Calu3 (cell line): ENCODE data around the gene GRPEL2. TPM values are rescaled to one million over a fixed set of nuclear protein-coding genes. Genes with fewer than 3 reads are reported as not detected.
"Not testable (repeated sequence)": the region's sequence is repeated elsewhere in the genome, so short reads cannot be mapped to it uniquely, and the experiment has no call there.

Experiments
- BruUV-seq: library from RNA; stranded (reverse); fragments of 400-500 nt; replicated peaks from 2 replicates; lab custom pipeline; 2021; lab: Mats Ljungman, UMichigan
- CTCF ChIA-PET: fragments of 300-600 bp; sonication (Branson Sonifier 250); formaldehyde crosslinking; loops from one replicate; lab custom pipeline; 2022; ENCODE audit warnings: antibody characterized with exemption; lab: Charles Lee
- DNase-seq: peaks from one replicate; pipeline ENCODE4 v3.0.0; 2022
- H3K27ac Mint-ChIP-seq: one replicate; pipeline ENCODE4 v1.8.0; 2022; ENCODE audit warnings: mixed read lengths; ENCODE audit not compliant: unreplicated experiment
- H3K27me3 Mint-ChIP-seq: one replicate; pipeline ENCODE4 v1.8.0; 2022; ENCODE audit warnings: mixed read lengths; ENCODE audit not compliant: unreplicated experiment
- H3K36me3 Mint-ChIP-seq: one replicate; pipeline ENCODE4 v1.8.0; 2022; ENCODE audit warnings: mild to moderate bottlenecking, moderate library complexity, mixed read lengths; ENCODE audit not compliant: insufficient read depth, unreplicated experiment
- H3K4me1 Mint-ChIP-seq: one replicate; pipeline ENCODE4 v1.8.0; 2022; ENCODE audit warnings: mild to moderate bottlenecking, low read depth, mixed read lengths; ENCODE audit not compliant: unreplicated experiment
- H3K4me3 Mint-ChIP-seq: one replicate; pipeline ENCODE4 v1.8.0; 2022; ENCODE audit warnings: mild to moderate bottlenecking, low read depth, moderate library complexity, mixed read lengths; ENCODE audit not compliant: unreplicated experiment
- H3K9me3 Mint-ChIP-seq: one replicate; pipeline ENCODE4 v1.8.0; 2022; ENCODE audit warnings: low read depth, mixed read lengths; ENCODE audit not compliant: unreplicated experiment
- intact Hi-C: fragments of 100-400 bp; cut with micrococcal nuclease; formaldehyde crosslinking; loops from one replicate; pipeline ENCODE4 v1.10.0; 2022; ENCODE audit not compliant: unreplicated experiment
- total RNA-seq: library from RNA; stranded (reverse); gene quantifications from 2 replicates; pipeline ENCODE4 v1.2.3, GENCODE V29; 2022
- TF ChIP-seq, protein P1 (sequence below): fragments of 200-600 bp; IDR thresholded peaks from one replicate; pipeline ENCODE4 v1.8.0; 2022; ENCODE audit warnings: antibody characterized with exemption; ENCODE audit not compliant: unreplicated experiment

The GRPEL2 gene
- total RNA-seq, 1 experiment from 2014 or later = 28.2 TPM

DNA sequence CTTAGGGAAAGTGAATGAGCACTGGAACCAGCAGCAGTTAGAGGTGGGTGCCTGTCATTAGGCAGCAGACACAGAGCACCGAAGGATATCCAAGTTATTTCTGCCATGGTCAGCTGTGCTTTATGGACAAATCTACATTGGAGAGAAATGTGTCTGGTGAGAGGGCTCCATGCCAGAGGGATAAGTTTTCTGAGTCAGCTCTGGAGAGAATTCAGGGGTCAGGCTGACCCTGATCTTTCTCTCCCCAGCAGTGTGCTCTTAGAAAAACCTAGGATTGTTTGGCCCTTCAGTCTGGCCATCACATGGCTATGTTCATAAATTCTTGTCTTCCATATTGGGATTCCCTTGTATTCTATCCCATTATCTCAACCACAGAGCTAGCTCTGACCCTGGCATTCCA lies 42.7 kb downstream of the GRPEL2 start:
- Mint-ChIP-seq H3K4me1 (no peaks in the 10 kb centered on the region), H3K4me3 (no peak overlapping the region), H3K36me3 (no peaks in the 10 kb centered on the region), H3K27ac (no peak overlapping the region), H3K27me3 (no peaks in the 10 kb centered on the region), H3K9me3 (peaks cover 2% of the 10 kb centered on the region)
- CTCF ChIA-PET = interaction anchor here (0.7 kb wide), 3 partner anchors 46 to 255 kb away, joined by 4 to 7 read pairs (median 6); no protein-coding TSS in a partner anchor
- intact Hi-C loops = no loop called here
- DNase-seq = no peak
- no TSS peak for BruUV-seq
- TF ChIP-seq, protein P1, sequence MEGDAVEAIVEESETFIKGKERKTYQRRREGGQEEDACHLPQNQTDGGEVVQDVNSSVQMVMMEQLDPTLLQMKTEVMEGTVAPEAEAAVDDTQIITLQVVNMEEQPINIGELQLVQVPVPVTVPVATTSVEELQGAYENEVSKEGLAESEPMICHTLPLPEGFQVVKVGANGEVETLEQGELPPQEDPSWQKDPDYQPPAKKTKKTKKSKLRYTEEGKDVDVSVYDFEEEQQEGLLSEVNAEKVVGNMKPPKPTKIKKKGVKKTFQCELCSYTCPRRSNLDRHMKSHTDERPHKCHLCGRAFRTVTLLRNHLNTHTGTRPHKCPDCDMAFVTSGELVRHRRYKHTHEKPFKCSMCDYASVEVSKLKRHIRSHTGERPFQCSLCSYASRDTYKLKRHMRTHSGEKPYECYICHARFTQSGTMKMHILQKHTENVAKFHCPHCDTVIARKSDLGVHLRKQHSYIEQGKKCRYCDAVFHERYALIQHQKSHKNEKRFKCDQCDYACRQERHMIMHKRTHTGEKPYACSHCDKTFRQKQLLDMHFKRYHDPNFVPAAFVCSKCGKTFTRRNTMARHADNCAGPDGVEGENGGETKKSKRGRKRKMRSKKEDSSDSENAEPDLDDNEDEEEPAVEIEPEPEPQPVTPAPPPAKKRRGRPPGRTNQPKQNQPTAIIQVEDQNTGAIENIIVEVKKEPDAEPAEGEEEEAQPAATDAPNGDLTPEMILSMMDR = no peak

DNA sequence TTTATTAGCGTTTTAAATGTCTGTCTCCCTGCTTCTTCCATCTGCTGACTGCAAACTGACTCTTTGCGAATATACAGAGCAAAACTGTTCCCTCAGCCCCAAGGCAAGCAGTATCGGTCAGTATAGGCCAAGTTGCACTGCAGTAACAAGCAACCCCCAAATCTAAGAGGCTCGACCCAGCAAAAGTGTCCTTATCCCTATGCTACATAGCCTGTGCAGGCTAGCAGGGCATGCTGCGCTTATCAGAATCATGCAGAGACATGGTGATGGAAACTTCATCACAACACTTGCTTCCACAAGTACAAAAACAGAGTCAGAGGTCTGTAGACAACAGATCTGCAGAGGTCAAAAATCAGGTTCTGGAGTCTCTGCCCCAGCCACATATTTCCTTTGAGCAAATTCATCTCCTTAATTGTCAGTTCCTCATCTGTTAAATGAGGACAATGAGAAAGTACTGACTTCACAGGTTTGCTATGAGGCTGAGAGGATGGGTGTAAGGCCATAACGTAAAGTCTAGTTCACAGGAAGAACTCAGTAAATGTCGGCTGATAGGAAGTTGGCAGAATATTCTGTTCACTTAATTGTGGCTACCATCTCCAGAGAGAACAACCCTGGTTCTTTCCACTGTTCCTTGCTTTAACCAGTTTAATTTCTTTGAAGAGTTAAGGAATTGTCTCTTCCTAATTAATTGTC lies 43.3 kb downstream of the GRPEL2 start:
- TF ChIP-seq, protein P1 = no peak
- Mint-ChIP-seq H3K4me3 (no peak overlapping the region), H3K27ac (no peak overlapping the region), H3K36me3 (no peaks in the 10 kb centered on the region), H3K9me3 (peaks cover 2% of the 10 kb centered on the region), H3K27me3 (no peaks in the 10 kb centered on the region), H3K4me1 (no peaks in the 10 kb centered on the region)
- intact Hi-C loops = no loop called here
- CTCF ChIA-PET = no interaction called here
- BruUV-seq = no TSS peak
- DNase-seq = no peak

DNA sequence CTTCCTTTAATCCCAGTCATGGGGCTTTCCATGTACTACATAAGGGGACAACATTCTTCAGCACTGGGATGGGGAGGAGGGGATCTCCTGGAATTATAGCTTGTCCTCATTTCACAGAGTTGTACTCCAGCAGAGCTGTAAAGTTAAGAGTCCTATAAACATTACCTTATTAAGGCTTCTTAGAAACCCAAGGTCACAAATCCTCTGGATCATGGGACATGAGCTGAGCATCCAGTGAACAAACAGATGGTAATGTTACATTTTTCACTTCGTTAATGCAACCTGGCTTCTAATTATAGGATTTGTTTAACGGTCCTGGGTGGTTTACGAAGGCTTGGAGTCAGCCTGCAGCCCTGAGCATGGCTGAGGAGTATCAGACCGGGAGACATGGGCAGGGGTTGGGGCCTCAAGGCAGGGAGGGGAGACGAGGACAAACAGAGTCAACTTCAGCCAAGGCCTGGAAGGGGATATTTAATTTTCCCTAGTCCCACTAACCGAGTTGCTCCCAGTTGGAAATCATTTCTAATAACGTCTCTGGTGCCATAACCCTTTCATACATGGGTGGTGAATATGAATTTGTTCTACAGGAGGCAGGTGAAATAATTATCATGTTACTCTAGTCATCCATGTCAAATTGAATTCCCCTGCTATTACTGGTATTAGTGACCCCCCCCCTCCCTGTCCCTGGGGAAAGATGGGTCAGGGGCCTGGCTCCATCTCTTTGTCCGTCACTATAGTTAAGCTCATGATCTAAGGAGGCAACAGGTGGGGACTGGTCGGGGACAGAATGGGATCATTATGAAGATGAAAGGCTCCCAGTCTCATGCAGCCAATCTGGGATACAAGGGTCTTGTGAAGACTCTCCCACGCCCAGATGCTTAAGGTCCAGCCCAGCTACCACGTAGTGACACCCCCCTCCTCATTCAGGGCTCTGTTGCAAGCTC lies 44.5 kb downstream of the GRPEL2 start:
- no peak for DNase-seq
- CTCF ChIA-PET = interaction anchor here (0.7 to 0.9 kb wide), 3 partner anchors 13 to 68 kb away, joined by 3 read pairs; no protein-coding TSS in a partner anchor
- Mint-ChIP-seq H3K9me3 (peaks cover 2% of the 10 kb centered on the region), H3K27me3 (no peaks in the 10 kb centered on the region), H3K27ac (no peak overlapping the region), H3K4me1 (no peaks in the 10 kb centered on the region), H3K4me3 (no peak overlapping the region), H3K36me3 (no peaks in the 10 kb centered on the region)
- intact Hi-C loops = no loop called here
- TF ChIP-seq, protein P1 = no peak
- BruUV-seq = no TSS peak

DNA sequence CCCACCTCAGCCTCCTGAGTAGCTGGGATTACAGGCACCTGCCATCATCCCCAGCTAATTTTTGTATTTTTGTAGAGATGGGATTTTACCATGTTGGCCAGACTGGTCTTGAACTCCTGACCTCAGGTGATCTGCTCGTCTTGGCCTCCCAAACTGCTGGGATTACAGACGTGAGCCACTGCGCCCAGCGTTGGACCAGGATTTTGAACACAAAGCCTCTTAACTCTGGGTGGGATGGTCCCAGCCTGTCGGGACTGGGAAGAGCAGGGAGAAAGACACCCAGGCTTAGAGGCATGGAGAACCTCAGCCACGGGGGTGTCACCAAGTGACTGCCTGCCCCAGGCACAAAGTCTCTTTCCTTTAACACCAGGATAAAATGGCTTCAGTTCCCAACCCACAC lies 45.8 kb downstream of the GRPEL2 start:
- intact Hi-C loops = not testable (repeated sequence)
- CTCF ChIA-PET = interaction anchor here (0.7 kb wide), 1 partner anchor 220 kb away, joined by 3 read pairs; no protein-coding TSS in a partner anchor

More for the DNA sequence above, 45.8 kb downstream of the GRPEL2 start:
- H3K4me1 Mint-ChIP-seq, BruUV-seq, H3K9me3 Mint-ChIP-seq, H3K36me3 Mint-ChIP-seq, H3K27ac Mint-ChIP-seq, H3K4me3 Mint-ChIP-seq, H3K27me3 Mint-ChIP-seq, DNase-seq: not testable (repeated sequence)
